Left lung (tissue), 10 donors: Measurements from ENCODE around the gene TBCD. TPM values are rescaled to one million over a fixed set of nuclear protein-coding genes. Genes with fewer than 3 reads are reported as not detected.

ENCODE experiments used
- ATAC-seq: fragments of 200-7000 bp; cut with Tn5 transposase; one replicate; pipeline ENCODE4 v1.9.1; 2020; ENCODE audit warnings: moderate library complexity
- DNase-seq, 4 donors: peaks; one replicate each; pipeline ENCODE4 v3.0.0-alpha.2; 2013 to 2020
- H3K27ac ChIP-seq, 2 donors: fragments of 200-600 bp; sonication (generic) in 1 of 2; one replicate each; pipeline versions ENCODE4 v1.5.0 to v1.8.0; 2020 to 2021
- H3K27me3 ChIP-seq, 2 donors: fragments of 200-600 bp; sonication (generic) in 1 of 2; one replicate each; pipeline versions ENCODE4 v1.5.0 to v1.8.0; 2020 to 2021
- H3K36me3 ChIP-seq, 2 donors: fragments of 200-600 bp; sonication (generic) in 1 of 2; one replicate each; pipeline versions ENCODE4 v1.5.0 to v1.8.0; 2020 to 2021
- H3K4me1 ChIP-seq, 2 donors: fragments of 200-600 bp; one replicate each; pipeline ENCODE4 v1.8.0; 2021
- H3K4me3 ChIP-seq, 2 donors: fragments of 200-600 bp; sonication (generic) in 1 of 2; one replicate each; pipeline versions ENCODE4 v1.5.0 to v1.8.0; 2020 to 2021; ENCODE audit warnings: mild to moderate bottlenecking in 1 of 2
- H3K9me3 ChIP-seq, 2 donors: fragments of 200-600 bp; sonication (generic) in 1 of 2; one replicate each; pipeline versions ENCODE4 v1.5.0 to v1.8.0; 2020 to 2021
- CTCF ChIP-seq, 2 donors: fragments of 200-600 bp; sonication (generic) in 1 of 2; IDR thresholded peaks; one replicate each; pipeline versions ENCODE4 v1.5.0 to v1.8.0; 2021; ENCODE audit warnings: antibody characterized with exemption in 2 of 2
- intact Hi-C, 2 donors: fragments of 100-400 bp; cut with DNase I; formaldehyde crosslinking; loops; one replicate each; pipeline versions ENCODE4 v1.11.2 to v1.14.2; 2022
- polyA plus RNA-seq, 6 donors: library from polyadenylated mRNA; unstranded; fragments of 120-200 nt; gene quantifications; one replicate each; pipeline ENCODE4 v1.2.1, GENCODE V29; 2013; ENCODE audit not compliant: insufficient read length in 6 of 6
- total RNA-seq, 2 donors: library from RNA; stranded (reverse); fragmentation: NEBNext Ultra II Directional; extraction: Animal tissue kit (Norgen Biotek cat#: 25700); gene quantifications; one replicate each; pipeline ENCODE4 v1.2.1, GENCODE V29; 2021
- donor health status: DM: no; HTN: yes; CAD: no.
- donor health status: DM: no; HTN: no; CAD: no.

The TBCD gene
- total and polyA plus RNA-seq, 8 donors, result 87.2 to 133 (median 104) TPM

GRCh38 chr17:82807562-82807961 is 55.7 kb downstream of the TBCD start:
- no peak for TF ChIP-seq CTCF (IDR thresholded peaks at IDR 0.05)
- Histone ChIP-seq H3K4me3 (no peak overlapping the region), H3K27me3 (no peaks in the 10 kb centered on the region), H3K36me3 (peaks cover 0 to 57% of the 10 kb centered on the region in 2 donors), H3K9me3 (no peaks in the 10 kb centered on the region), H3K27ac (no peak overlapping the region), H3K4me1 (no peaks in the 10 kb centered on the region)
- ATAC-seq, result no peak
- intact Hi-C loops, result no loop called here
- peak in 1 of 4 donors; percentile 66 for DNase-seq

DNA sequence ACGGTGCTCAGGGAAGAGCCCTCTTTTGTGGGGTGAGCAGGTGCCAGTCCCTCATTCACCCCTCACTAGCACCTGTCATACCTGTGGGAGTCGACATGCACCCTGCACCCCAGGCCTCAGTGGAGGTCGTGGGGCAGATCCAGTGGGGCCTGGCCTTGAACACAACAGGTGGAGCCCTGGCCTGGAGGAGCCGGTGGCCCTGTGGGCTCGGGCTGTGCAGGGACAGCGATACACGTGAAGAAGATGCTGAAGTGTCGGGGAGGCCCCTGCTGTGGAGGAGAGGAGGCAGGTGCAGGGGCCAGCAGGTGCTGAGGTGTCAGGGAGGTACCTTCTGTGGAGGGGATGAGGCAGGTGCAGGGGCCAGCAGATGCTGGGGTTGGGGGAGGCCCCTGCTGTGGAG is 56.1 kb downstream of the TBCD start:
- H3K4me1 ChIP-seq, result no peaks in the 10 kb centered on the region
- peak in 1 of 4 donors; percentile 40 for DNase-seq
- no peaks in the 10 kb centered on the region for H3K9me3 ChIP-seq
- no peak overlapping the region for H3K4me3 ChIP-seq
- no peaks in the 10 kb centered on the region for H3K27me3 ChIP-seq
- intact Hi-C loops, result no loop called here
- ATAC-seq, result no peak
- TF ChIP-seq CTCF (IDR thresholded peaks at IDR 0.05), result no peak
- H3K36me3 ChIP-seq, result peaks cover 0 to 59% of the 10 kb centered on the region in 2 donors
- H3K27ac ChIP-seq, result no peak overlapping the region

GRCh38 chr17:82808921-82809905 is 57.3 kb downstream of the TBCD start:
- no peak overlapping the region for H3K27ac ChIP-seq
- ATAC-seq (no peak), DNase-seq (peak in 1 of 4 donors; percentile 71)
- no peaks in the 10 kb centered on the region for H3K9me3 ChIP-seq
- no peaks in the 10 kb centered on the region for H3K4me1 ChIP-seq
- TF ChIP-seq CTCF (IDR thresholded peaks at IDR 0.05), result no peak
- intact Hi-C loops, result no loop called here
- no peak overlapping the region for H3K4me3 ChIP-seq
- peaks cover 0 to 66% of the 10 kb centered on the region in 2 donors for H3K36me3 ChIP-seq
- H3K27me3 ChIP-seq, result no peaks in the 10 kb centered on the region

GRCh38 chr17:82810644-82811430 is 59.0 kb downstream of the TBCD start:
- ATAC-seq (no peak), DNase-seq (peak in 1 of 4 donors; percentile 70)
- Histone ChIP-seq H3K4me1 (no peaks in the 10 kb centered on the region), H3K9me3 (no peaks in the 10 kb centered on the region), H3K4me3 (no peak overlapping the region), H3K27me3 (no peaks in the 10 kb centered on the region), H3K36me3 (peaks cover 0 to 77% of the 10 kb centered on the region in 2 donors), H3K27ac (no peak overlapping the region)
- TF ChIP-seq CTCF (IDR thresholded peaks at IDR 0.05), result no peak
- intact Hi-C loops, result no loop called here

- intact Hi-C loops, result no loop called here
- Histone ChIP-seq H3K27me3 (no peaks in the 10 kb centered on the region), H3K27ac (no peak overlapping the region), H3K9me3 (no peaks in the 10 kb centered on the region), H3K4me1 (no peaks in the 10 kb centered on the region), H3K4me3 (no peak overlapping the region), H3K36me3 (peaks cover 0 to 73% of the 10 kb centered on the region in 2 donors)
- no peak for ATAC-seq
- DNase-seq, result peak in 1 of 4 donors; percentile 61
- TF ChIP-seq CTCF (IDR thresholded peaks at IDR 0.05), result no peak
Measured at GRCh38 chr17:82812058-82812457, 60.2 kb downstream of the TBCD start.
